GM12878 (cell line): ENCODE data around the gene FHOD3. TPM values are rescaled to one million over a fixed set of nuclear protein-coding genes. Genes with fewer than 3 reads are reported as not detected.

Experiments
- ATAC-seq: fragments of 200-7000 bp; cut with Tn5 transposase; 3 replicates; pipeline ENCODE4 v1.9.1; 2020; ENCODE audit warnings: mild to moderate bottlenecking, moderate library complexity
- BruUV-seq: library from RNA; stranded (reverse); fragments of 400-500 nt; replicated peaks from 2 replicates; lab custom pipeline; 2021; lab: Mats Ljungman, UMichigan
- CTCF ChIA-PET: fragments of 300-600 bp; sonication (Branson Sonifier 250); formaldehyde crosslinking; extraction: SDS; loops from one replicate; lab custom pipeline; 2021; ENCODE audit warnings: inconsistent platforms; lab: Yijun Ruan, JAX
- POLR2A ChIA-PET: fragments of 350-600 bp; formaldehyde crosslinking; extraction: SDS; loops from one replicate; lab custom pipeline; 2021; ENCODE audit warnings: inconsistent platforms; lab: Charles Lee
- RAD21 ChIA-PET: fragments of 300-600 bp; sonication (Branson Sonifier 250); formaldehyde crosslinking; loops from one replicate; lab custom pipeline; 2023; ENCODE audit warnings: antibody characterized with exemption; ENCODE audit not compliant: unreplicated experiment; lab: Charles Lee
- SMC1A ChIA-PET: fragments of 300-600 bp; sonication (Branson Sonifier 250); formaldehyde crosslinking; loops from one replicate; lab custom pipeline; 2023; ENCODE audit not compliant: unreplicated experiment, uncharacterized antibody; lab: Charles Lee
- DNase-seq: peaks from one replicate; pipeline ENCODE4 v3.0.0-alpha.2; 2011; ENCODE audit warnings: low read depth, low spot score
- FAIRE-seq: peaks from 3 replicates; lab custom pipeline; 2011; peaks lifted over from hg19 to GRCh38; lab: Jason Lieb, UNC
- H2AFZ ChIP-seq: 2 replicates; pipeline ENCODE4 v1.6.0; 2011; ENCODE audit warnings: low read depth, low read length, control low read depth; ENCODE audit not compliant: control insufficient read depth
- H3K27ac ChIP-seq: 2 replicates; pipeline ENCODE4 v1.5.1; 2011; ENCODE audit warnings: control low read depth; ENCODE audit not compliant: control insufficient read depth, insufficient read depth
- H3K27me3 ChIP-seq, 2 experiments: replicated peaks in 1 of 2; 2 replicates each; pipeline versions ENCODE4 v1.6.0 to v1.6.1; 2011; ENCODE audit warnings: low read length in 1 of 2; ENCODE audit not compliant: control insufficient read depth in 2 of 2, insufficient read depth in 2 of 2
- H3K36me3 ChIP-seq, 2 experiments: 2 replicates each; pipeline ENCODE4 v1.5.1; 2011; ENCODE audit warnings: low read length in 1 of 2; ENCODE audit not compliant: control insufficient read depth in 2 of 2, insufficient read depth in 2 of 2
- H3K4me1 ChIP-seq: 2 replicates; pipeline ENCODE4 v1.6.1; 2011; ENCODE audit warnings: mild to moderate bottlenecking, low read length, moderate library complexity, mixed read lengths; ENCODE audit not compliant: control insufficient read depth, insufficient read depth
- H3K4me2 ChIP-seq: 2 replicates; pipeline ENCODE4 v1.6.0; 2011; ENCODE audit warnings: control low read depth; ENCODE audit not compliant: control insufficient read depth, insufficient read depth
- H3K4me3 ChIP-seq: fragments of 200-600 bp; sonication (generic); 2 replicates; pipeline ENCODE4 v1.5.1; 2016
- H3K79me2 ChIP-seq: 2 replicates; pipeline ENCODE4 v1.6.0; 2011; ENCODE audit warnings: low read length; ENCODE audit not compliant: control insufficient read depth, insufficient read depth
- H3K9ac ChIP-seq: 2 replicates; pipeline ENCODE4 v1.8.0; 2011; ENCODE audit warnings: low read length, control low read depth, mixed read lengths; ENCODE audit not compliant: control insufficient read depth, insufficient read depth
- H3K9me3 ChIP-seq: replicated peaks from 3 replicates; pipeline ENCODE4 v1.5.1; 2011; ENCODE audit warnings: mild to moderate bottlenecking, low read length; ENCODE audit not compliant: control insufficient read depth, insufficient read depth
- H4K20me1 ChIP-seq: 2 replicates; pipeline ENCODE4 v1.6.0; 2011; ENCODE audit not compliant: control insufficient read depth, insufficient read depth
- BMI1 ChIP-seq: fragments of 450-650 bp; IDR thresholded peaks from 2 replicates; pipeline ENCODE4 v1.6.1; 2016; ENCODE audit warnings: mild to moderate bottlenecking, moderate library complexity, borderline replicate concordance
- DPF2 ChIP-seq: fragments of 450-650 bp; IDR thresholded peaks from 2 replicates; pipeline ENCODE4 v1.6.1; 2017; ENCODE audit warnings: mild to moderate bottlenecking
- E2F4 ChIP-seq: IDR thresholded peaks from 2 replicates; pipeline ENCODE4 v1.6.1; 2012; ENCODE audit warnings: low read depth, low read length, improper control_type of control experiment
- HCFC1 ChIP-seq: fragments of 150-350 bp; IDR thresholded peaks from 2 replicates; pipeline ENCODE4 v1.6.1; 2014; ENCODE audit warnings: low read length
- LARP7 ChIP-seq: fragments of 450-650 bp; IDR thresholded peaks from 2 replicates; pipeline ENCODE4 v1.6.1; 2017; ENCODE audit warnings: mild to moderate bottlenecking
- MYC ChIP-seq: IDR thresholded peaks from 2 replicates; pipeline ENCODE4 v1.6.1; 2011; ENCODE audit warnings: mild to moderate bottlenecking, low read length, moderate library complexity, inconsistent platforms; ENCODE audit not compliant: insufficient read depth, insufficient replicate concordance, insufficient read length, severe bottlenecking
- NFIC ChIP-seq: IDR thresholded peaks from 2 replicates; pipeline ENCODE4 v1.6.1; 2012; ENCODE audit warnings: low read depth, mild to moderate bottlenecking, inconsistent platforms, low read length, moderate library complexity
- PML ChIP-seq: IDR thresholded peaks from 2 replicates; pipeline ENCODE4 v1.6.1; 2012; ENCODE audit warnings: low read length, inconsistent platforms
- POLR2AphosphoS2 ChIP-seq: IDR thresholded peaks from 2 replicates; pipeline ENCODE4 v1.6.1; 2011; ENCODE audit warnings: low read depth, mild to moderate bottlenecking, low read length, improper control_type of control experiment, moderate library complexity
- RUNX3 ChIP-seq: IDR thresholded peaks from 2 replicates; pipeline ENCODE4 v1.6.1; 2012; ENCODE audit warnings: low read length, inconsistent platforms
- USF2 ChIP-seq: IDR thresholded peaks from 2 replicates; pipeline ENCODE4 v1.6.1; 2011; ENCODE audit warnings: low read depth, low read length, improper control_type of control experiment, borderline replicate concordance
- WRNIP1 ChIP-seq: IDR thresholded peaks from 2 replicates; pipeline ENCODE4 v1.6.1; 2011; ENCODE audit warnings: low read depth, low read length, improper control_type of control experiment, borderline replicate concordance
- YBX1 ChIP-seq: fragments of 450-650 bp; IDR thresholded peaks from 2 replicates; pipeline ENCODE4 v1.6.1; 2016; ENCODE audit warnings: antibody characterized with exemption
- WGBS: methylation state at CpG from one replicate; pipeline ENCODE4 v1.1.6; 2016; ENCODE audit warnings: low lambda C conversion rate; ENCODE audit not compliant: insufficient replicate concordance, insufficient coverage; ENCODE audit errors: missing lambda C conversion rate; 5-methylcytosine and 5-hydroxymethylcytosine counted together
- in situ Hi-C: fragments of 300-500 bp; cut with MboI; formaldehyde crosslinking; loops from 9 replicates; pipeline ENCODE4 v1.14.3; 2018; ENCODE audit warnings: mixed read lengths
- intact Hi-C: fragments of 100-400 bp; cut with micrococcal nuclease; formaldehyde crosslinking; loops from one replicate; pipeline ENCODE4 v1.14.2; 2022; ENCODE audit not compliant: unreplicated experiment
- polyA plus RNA-seq, 11 experiments: library from polyadenylated mRNA; depleted of rRNA in 4 of 11; unstranded in 6 of 11; stranded (reverse) in 5 of 11; fragments of >200 nt; fragmentation: Nextera tagmentation in 4 of 11; fragmentation: Illumina TruSeq in 1 of 11; extraction: Ambion mirVana in 4 of 11; extraction: Trizol in 1 of 11; gene quantifications; 1 replicate in 1 of 11; 2 replicates in 10 of 11; pipeline versions ENCODE4 v1.2.1 to v1.2.3, GENCODE V29; 2011 to 2016; ENCODE audit warnings: inconsistent platforms in 2 of 11, missing spikeins in 2 of 11, low read depth in 1 of 11
- total RNA-seq, 4 experiments: library from RNA; depleted of rRNA in 3 of 4; stranded (reverse); fragments of >200 nt in 3 of 4; fragmentation: Illumina TruSeq in 1 of 4; extraction: Trizol in 1 of 4; gene quantifications; 2 replicates each; pipeline versions ENCODE4 v1.2.1 to v1.2.3, GENCODE V29; 2013 to 2021

Gene FHOD3
- total and polyA plus RNA-seq, 10 of the 15 experiments (the other 5 are each of a cell fraction or from before 2014, with no cell fraction given) = 0.77 to 26.7 (median 10.4) TPM

GRCh38 chr18:36401462-36401861, 103.9 kb downstream of the FHOD3 start:
- Histone ChIP-seq H4K20me1 (no peaks in the 10 kb centered on the region), H3K27me3 (no peaks in the 10 kb centered on the region), H3K4me2 (no peak overlapping the region), H3K4me1 (no peaks in the 10 kb centered on the region), H3K4me3 (no peak overlapping the region), H2AFZ (no peak overlapping the region), H3K27ac (no peak overlapping the region), H3K9ac (no peak overlapping the region), H3K79me2 (no peaks in the 10 kb centered on the region), H3K9me3 (no peaks in the 10 kb centered on the region), H3K36me3 (no peaks in the 10 kb centered on the region; a peak in 1 of 4 replicates)
- no peak for TF ChIP-seq LARP7
- TF ChIP-seq RUNX3 = no peak
- no peak for TF ChIP-seq WRNIP1
- TF ChIP-seq MYC = no peak
- no peak for TF ChIP-seq HCFC1
- TF ChIP-seq BMI1 = no peak
- TF ChIP-seq YBX1 = no peak
- no peak for TF ChIP-seq NFIC
- TF ChIP-seq USF2 = no peak
- TF ChIP-seq DPF2 = no peak
- TF ChIP-seq PML = no peak
- no peak for TF ChIP-seq POLR2AphosphoS2
- TF ChIP-seq E2F4 = no peak
- FAIRE-seq (no peak), ATAC-seq (no peak), DNase-seq (no peak)
- CTCF ChIA-PET = interaction anchor here (1.8 kb wide), 1 partner anchor 11 kb away, joined by 14 read pairs; no protein-coding TSS in a partner anchor
- RAD21 ChIA-PET = interaction anchor here (1.2 to 2.0 kb wide), 2 partner anchors 25 to 103 kb away, joined by 3 to 18 read pairs; no protein-coding TSS in a partner anchor
- 65% methylated on average over 2 of the region's 2 CpGs for WGBS
- POLR2A ChIA-PET = no interaction called here
- intact Hi-C loops = no loop called here
- BruUV-seq = no TSS peak
- SMC1A ChIA-PET = interaction anchor here (1.9 to 50.9 kb wide), 4 partner anchors 11 to 104 kb away, joined by 5 to 1180 read pairs (median 10); partner anchors contain the start of gene FHOD3
- in situ Hi-C loops = no loop called here
